GM21447 (cell line): ENCODE measurements around the gene SGPL1.

Experiments
- ATAC-seq: cut with Tn5 transposase; IDR thresholded peaks from one replicate; pipeline ENCODE4 v1.9.1; 2021; ENCODE audit not compliant: unreplicated experiment

The SGPL1 gene

GRCh38 chr10:70902661-70903261, 87.0 kb downstream of the SGPL1 start:
- no peak for ATAC-seq

GRCh38 chr10:70903262-70903921, 87.6 kb downstream of the SGPL1 start:
- no peak for ATAC-seq

DNA sequence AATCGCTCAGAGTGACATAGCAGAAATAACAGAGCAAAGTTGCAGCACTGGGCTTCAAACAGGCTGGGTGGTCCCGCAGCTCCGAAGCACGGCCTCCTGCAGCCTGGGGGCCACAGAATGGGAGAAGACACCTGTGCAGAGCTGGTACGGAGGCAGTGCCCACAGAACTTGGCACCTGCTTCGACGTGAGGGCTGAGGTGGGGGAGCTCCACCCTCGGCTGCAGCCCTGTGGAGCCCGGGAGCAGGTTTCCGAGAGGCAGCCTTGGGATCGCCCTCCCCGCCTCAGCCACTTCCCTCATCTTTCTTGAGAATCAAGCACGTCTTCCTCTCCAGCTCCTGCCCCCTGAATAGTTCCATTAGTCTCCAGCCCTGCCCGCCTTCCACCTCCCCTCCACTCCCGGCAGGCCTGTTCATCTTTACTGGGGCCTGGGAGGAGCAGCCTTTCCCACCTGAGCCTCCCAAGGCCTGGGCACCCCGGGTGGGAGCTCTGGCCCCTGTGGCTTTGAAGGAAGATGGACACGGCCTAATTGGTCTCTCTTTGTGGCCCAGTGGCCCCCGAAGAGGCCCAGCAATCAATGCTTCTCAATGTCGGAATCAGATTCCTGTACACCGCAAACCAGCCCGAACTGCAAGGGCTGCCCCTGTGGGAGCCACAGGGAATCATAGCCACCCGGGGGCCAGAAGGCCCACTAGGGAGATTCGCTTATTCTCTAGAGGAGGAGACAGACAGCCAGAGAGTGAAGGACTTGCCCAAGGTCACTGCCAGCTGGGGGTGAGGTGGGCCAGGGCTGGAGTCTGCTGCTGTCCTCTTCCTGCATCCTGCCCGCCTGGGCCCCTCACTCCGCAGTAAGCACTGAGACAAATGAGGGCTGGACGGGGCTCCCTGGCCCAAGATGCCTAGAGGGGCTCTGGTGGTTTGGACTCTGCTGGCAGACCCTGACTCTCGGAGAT, 89.6 kb downstream of the SGPL1 start:
- no peak for ATAC-seq

- no peak for ATAC-seq
Observed at GRCh38 chr10:70906031-70906783, 90.5 kb downstream of the SGPL1 start.

GRCh38 chr10:70906953-70907636, 91.3 kb downstream of the SGPL1 start:
- ATAC-seq: no peak

DNA sequence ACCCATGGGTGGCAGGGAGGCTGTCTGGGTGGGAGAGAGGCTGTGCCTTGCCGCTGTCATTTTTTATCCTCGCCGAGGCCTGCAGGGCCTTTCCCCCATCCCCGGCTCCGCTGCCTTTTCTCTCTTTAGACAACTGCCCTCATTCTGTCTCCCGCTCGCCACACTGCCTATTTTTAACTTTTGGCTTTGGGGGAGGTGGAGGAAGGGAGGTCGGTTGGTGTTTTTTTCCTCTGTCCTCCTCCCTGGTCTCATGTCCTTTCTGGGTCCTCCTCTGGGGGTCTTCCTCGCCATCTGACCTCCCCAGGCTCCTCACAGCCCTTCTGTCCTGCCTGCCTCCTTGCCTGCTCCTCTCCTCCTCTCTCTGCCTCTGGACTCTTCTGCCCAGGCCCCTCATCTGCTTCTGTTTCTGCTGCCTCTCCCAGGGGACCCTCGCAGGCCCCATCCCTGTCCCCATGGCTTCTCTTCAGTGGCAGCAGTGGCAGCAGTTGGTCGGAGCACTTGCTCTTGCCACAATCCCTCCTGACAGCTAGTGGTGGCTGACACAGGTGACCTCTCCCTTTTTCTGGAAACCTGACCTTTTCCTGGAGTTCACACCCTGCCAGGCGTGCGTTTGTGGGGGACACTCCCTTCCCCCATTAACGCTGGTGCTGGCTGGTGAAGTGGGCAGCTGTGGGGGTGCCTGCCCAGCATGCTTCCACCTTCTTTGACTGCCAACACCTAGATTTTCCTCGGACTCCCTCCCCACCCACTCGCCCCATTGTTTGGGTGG, 92.1 kb downstream of the SGPL1 start:
- no peak for ATAC-seq

GRCh38 chr10:70908406-70909296, 92.9 kb downstream of the SGPL1 start:
- no peak for ATAC-seq

GRCh38 chr10:70909326-70909935, 93.7 kb downstream of the SGPL1 start:
- ATAC-seq: no peak

DNA sequence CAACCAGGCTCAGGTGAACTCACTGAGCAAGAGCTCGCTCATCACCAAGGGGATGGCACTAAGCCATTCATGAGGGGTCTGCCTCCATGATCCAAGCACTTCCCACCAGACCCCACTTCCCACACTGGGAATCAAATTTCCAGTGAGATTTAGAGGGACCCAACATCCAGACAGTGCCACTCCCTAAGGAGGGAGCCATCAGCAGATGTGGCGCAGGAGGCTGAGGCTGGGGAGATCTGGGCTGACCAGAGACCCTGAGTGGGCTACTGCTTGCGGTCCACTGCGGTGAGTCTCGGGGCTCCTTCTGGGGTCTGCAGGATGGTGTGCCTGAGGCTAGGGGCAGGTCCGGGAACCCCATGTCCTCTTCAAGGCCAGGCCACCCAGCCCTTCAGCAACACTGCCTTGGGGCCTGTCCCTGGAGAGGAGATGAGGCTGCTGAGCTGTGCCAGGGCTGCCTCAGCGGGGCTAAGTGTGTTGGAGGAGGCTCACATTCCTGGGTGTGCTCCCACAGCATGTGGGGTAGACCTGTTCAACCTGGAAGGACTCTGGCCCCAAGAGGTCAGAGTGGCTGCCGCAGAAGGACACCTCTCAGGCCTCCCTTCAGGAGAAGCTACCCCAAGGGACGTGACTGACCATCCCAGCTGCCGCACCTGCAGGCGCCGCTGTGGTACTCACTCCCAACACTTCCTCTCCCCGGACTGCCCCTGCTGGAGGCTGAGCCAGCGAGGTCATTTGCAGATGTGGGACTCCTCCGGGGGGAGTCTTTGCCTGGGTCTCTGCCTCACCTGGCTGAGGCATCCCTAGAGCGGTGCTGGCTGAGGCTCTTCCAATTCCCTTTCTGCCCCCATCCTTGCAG, 95.0 kb downstream of the SGPL1 start:
- no peak for ATAC-seq

DNA sequence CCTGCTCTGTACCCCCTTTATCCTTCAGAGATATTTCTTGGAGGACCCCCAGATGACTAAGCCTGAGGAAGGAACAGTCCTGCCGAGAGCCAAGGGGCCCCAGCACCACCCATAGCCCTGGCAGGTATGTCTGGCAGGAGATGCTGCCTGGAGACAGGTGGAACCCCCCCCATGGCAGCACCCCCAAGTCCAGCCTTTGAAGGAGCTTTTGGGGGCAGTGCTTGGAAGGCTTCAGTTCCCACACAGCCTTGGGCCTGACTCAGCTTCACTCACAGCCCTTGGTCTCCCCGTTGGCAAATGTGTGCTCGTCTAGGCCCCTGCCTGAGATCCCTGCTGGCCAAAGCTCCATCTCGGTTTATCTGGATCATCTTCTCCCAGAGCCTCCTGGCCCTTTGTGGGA, 95.6 kb downstream of the SGPL1 start:
- ATAC-seq: no peak

DNA sequence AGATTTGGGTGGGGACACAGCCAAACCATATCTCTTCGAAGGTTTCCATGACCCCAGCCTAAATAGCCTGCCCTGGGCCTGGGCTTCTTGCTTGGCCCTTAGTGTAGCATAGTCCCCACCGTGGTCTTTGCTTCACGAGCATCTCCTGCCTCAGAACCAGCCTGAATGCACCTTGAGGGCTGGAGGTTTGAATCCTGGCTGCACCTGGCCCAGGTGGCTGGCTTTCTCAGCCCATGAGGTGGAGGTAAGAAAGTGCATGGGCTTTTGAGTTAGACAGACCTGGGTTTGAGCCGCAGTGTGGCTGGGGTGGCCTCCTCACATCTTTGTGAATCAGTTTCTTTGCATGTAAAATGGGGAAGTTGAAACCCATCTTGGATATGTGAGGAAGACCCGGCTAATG, 96.8 kb downstream of the SGPL1 start:
- ATAC-seq: no peak

GRCh38 chr10:70913191-70913892, 97.6 kb downstream of the SGPL1 start:
- no peak for ATAC-seq

GRCh38 chr10:70913893-70914240, 98.1 kb downstream of the SGPL1 start:
- ATAC-seq: no peak

DNA sequence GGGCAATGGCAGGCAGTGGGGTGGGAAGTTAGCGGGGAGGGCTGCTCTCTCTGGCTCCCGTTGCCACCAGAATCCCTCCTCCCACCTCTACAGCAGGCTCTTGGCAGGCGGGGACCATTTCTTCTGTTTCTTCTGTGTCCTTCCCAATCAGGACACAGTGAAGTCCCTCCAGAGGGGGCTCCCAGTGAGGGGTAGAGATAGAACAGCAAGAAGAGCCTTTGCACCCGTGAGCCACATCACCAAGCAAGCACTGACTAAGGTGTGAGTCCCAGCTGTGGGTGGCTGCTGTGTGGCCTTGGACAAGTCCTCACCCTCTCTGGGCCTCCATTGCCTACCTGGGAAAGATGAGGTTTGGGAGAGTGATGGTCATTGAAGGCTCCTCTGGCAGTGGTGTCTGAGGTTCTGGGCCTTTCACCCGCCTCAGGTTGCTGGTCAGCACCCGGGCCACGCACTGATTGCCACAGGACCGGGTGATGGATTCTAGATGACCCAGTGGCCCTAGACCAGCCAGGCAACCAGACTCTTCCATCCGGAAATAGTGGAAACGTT, 98.6 kb downstream of the SGPL1 start:
- no peak for ATAC-seq

GRCh38 chr10:70915206-70915605, 99.5 kb downstream of the SGPL1 start:
- ATAC-seq: no peak

- ATAC-seq: no peak
Observed at GRCh38 chr10:70915806-70916205, 100.1 kb downstream of the SGPL1 start.

GRCh38 chr10:70916241-70916640, 100.5 kb downstream of the SGPL1 start:
- no peak for ATAC-seq
